ENCODE results near the gene HIVEP1.

The HIVEP1 gene

DNA sequence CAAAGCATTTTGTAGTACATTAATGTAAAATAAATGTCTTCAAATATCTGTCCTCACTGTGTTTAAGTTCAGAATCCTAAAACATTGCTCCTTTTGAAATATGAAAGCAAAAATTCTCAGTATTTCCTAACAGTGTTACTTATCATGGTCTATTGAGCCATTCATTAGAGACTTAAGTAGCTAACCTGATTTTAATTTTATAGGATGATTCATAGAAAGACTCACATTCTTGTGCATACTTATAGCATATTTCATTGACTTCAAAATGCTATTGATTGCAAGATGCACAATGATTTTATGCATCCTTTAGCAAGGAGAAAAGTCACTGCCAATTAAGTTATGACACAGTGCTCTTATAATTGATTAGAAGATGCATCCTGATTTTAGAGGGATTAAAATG is 85.7 kb downstream of the HIVEP1 start:
- DNase-seq (ENCODE audit: extremely low spot score) = no peak
- ChIA-PET CTCF (no interaction called here), POLR2A (no interaction called here)
- no peak for TF ChIP-seq SP1 (IDR thresholded peaks at IDR 0.05)
- TF ChIP-seq SUZ12 (IDR thresholded peaks at IDR 0.05) = no peak
- no peak for TF ChIP-seq TARDBP (IDR thresholded peaks at IDR 0.05)
- no peak for TF ChIP-seq FOXK2 (IDR thresholded peaks at IDR 0.05)
- no peak for TF ChIP-seq HDGF (IDR thresholded peaks at IDR 0.05; ENCODE audit: borderline replicate concordance)
- no peak for TF ChIP-seq ELF4 (IDR thresholded peaks at IDR 0.05)
- TF ChIP-seq PKNOX1 (IDR thresholded peaks at IDR 0.05) = no peak
- TF ChIP-seq NFRKB (IDR thresholded peaks at IDR 0.05) = no peak
- TF ChIP-seq ARNT (IDR thresholded peaks at IDR 0.05) = no peak
- no peak for TF ChIP-seq FOXM1 (IDR thresholded peaks at IDR 0.05; ENCODE audit: borderline replicate concordance)
- TF ChIP-seq FOXA1 (IDR thresholded peaks at IDR 0.05) = no peak
- no peak for TF ChIP-seq ZNF384 (IDR thresholded peaks at IDR 0.05)
- no peak for TF ChIP-seq CTBP1 (IDR thresholded peaks at IDR 0.05; ENCODE audit: borderline replicate concordance)
- no peak for TF ChIP-seq BHLHE40 (IDR thresholded peaks at IDR 0.05; ENCODE audit: borderline replicate concordance)
- no peak for TF ChIP-seq LEF1 (IDR thresholded peaks at IDR 0.05; ENCODE audit: borderline replicate concordance)
- TF ChIP-seq L3MBTL2 (conservative IDR thresholded peaks at IDR 0.05) = no peak

- POLR2A ChIA-PET = no interaction called here
- CTCF ChIA-PET = no interaction called here
Measured at GRCh38 chr6:12099623-12100338, 87.7 kb downstream of the HIVEP1 start.

GRCh38 chr6:12101048-12101447 is 88.9 kb downstream of the HIVEP1 start:
- TF ChIP-seq LEF1 (IDR thresholded peaks at IDR 0.05; ENCODE audit: borderline replicate concordance) (no peak), ARNT (IDR thresholded peaks at IDR 0.05) (no peak), FOXK2 (IDR thresholded peaks at IDR 0.05) (no peak), SP1 (IDR thresholded peaks at IDR 0.05) (no peak), FOXA1 (IDR thresholded peaks at IDR 0.05) (no peak), ZNF384 (IDR thresholded peaks at IDR 0.05) (no peak), NFRKB (IDR thresholded peaks at IDR 0.05) (no peak), FOXM1 (IDR thresholded peaks at IDR 0.05; ENCODE audit: borderline replicate concordance) (no peak), TARDBP (IDR thresholded peaks at IDR 0.05) (no peak), ELF4 (IDR thresholded peaks at IDR 0.05) (no peak), L3MBTL2 (conservative IDR thresholded peaks at IDR 0.05) (no peak), HDGF (IDR thresholded peaks at IDR 0.05; ENCODE audit: borderline replicate concordance) (no peak), CTBP1 (IDR thresholded peaks at IDR 0.05; ENCODE audit: borderline replicate concordance) (no peak), PKNOX1 (IDR thresholded peaks at IDR 0.05) (no peak), BHLHE40 (IDR thresholded peaks at IDR 0.05; ENCODE audit: borderline replicate concordance) (no peak)
- no peak for DNase-seq (ENCODE audit: extremely low spot score)
- ChIA-PET CTCF (no interaction called here), POLR2A (no interaction called here)

More at GRCh38 chr6:12099623-12100338, 87.7 kb downstream of the HIVEP1 start:
- TF ChIP-seq PKNOX1 (IDR thresholded peaks at IDR 0.05) (peak; percentile 73), L3MBTL2 (conservative IDR thresholded peaks at IDR 0.05) (no peak)
- DNase-seq (ENCODE audit: extremely low spot score) = no peak

DNA sequence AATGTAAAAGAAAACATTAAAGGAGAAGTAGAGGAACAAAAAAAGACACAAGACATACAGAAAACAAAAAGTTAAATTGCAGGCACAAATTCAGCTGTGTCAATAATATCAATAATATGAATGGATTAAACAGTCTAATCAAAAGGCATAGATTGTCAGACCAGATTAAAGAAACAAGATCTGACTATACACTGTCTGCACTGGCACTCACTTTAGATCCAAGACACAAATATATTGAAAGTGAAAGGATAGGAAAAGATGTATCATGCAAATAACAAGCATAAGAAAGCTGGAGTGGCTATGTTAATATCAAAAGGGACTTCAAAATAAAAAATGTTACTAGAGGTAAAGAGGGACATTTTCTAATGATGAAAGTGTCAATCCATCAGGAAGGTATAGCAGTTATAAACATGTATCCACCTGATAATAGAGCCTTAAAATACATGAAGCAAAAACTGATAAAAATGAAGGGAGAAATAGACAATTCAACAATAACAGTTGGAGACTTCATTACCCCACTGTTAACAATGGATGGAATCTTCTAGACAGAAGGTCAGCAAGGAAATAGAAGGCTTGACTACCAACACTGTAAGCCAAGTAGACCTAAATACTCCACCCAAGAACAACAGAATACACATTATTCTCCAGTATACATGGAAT is 89.7 kb downstream of the HIVEP1 start:
- ChIA-PET POLR2A (no interaction called here), CTCF (no interaction called here)
- TF ChIP-seq HDGF (IDR thresholded peaks at IDR 0.05; ENCODE audit: borderline replicate concordance) (no peak), CTBP1 (IDR thresholded peaks at IDR 0.05; ENCODE audit: borderline replicate concordance) (no peak), SP1 (IDR thresholded peaks at IDR 0.05) (no peak), ELF4 (IDR thresholded peaks at IDR 0.05) (no peak), LEF1 (IDR thresholded peaks at IDR 0.05; ENCODE audit: borderline replicate concordance) (no peak), L3MBTL2 (conservative IDR thresholded peaks at IDR 0.05) (no peak), FOXM1 (IDR thresholded peaks at IDR 0.05; ENCODE audit: borderline replicate concordance) (no peak), FOXK2 (IDR thresholded peaks at IDR 0.05) (no peak), FOXA1 (IDR thresholded peaks at IDR 0.05) (no peak), ZNF384 (IDR thresholded peaks at IDR 0.05) (no peak), TARDBP (IDR thresholded peaks at IDR 0.05) (no peak), SUZ12 (IDR thresholded peaks at IDR 0.05) (no peak), NFRKB (IDR thresholded peaks at IDR 0.05) (no peak), BHLHE40 (IDR thresholded peaks at IDR 0.05; ENCODE audit: borderline replicate concordance) (no peak), PKNOX1 (IDR thresholded peaks at IDR 0.05) (no peak), ARNT (IDR thresholded peaks at IDR 0.05) (no peak)
- DNase-seq (ENCODE audit: extremely low spot score) = no peak

- POLR2A ChIA-PET = no interaction called here
- no peak for DNase-seq (ENCODE audit: extremely low spot score)
- CTCF ChIA-PET = no interaction called here
Measured at GRCh38 chr6:12102350-12102749, 90.2 kb downstream of the HIVEP1 start.

More at GRCh38 chr6:12102350-12102749, 90.2 kb downstream of the HIVEP1 start:
- TF ChIP-seq NFRKB (IDR thresholded peaks at IDR 0.05) (no peak), ARNT (IDR thresholded peaks at IDR 0.05) (no peak), SUZ12 (IDR thresholded peaks at IDR 0.05) (no peak), SP1 (IDR thresholded peaks at IDR 0.05) (no peak), CTBP1 (IDR thresholded peaks at IDR 0.05; ENCODE audit: borderline replicate concordance) (no peak), ELF4 (IDR thresholded peaks at IDR 0.05) (no peak), ZNF384 (IDR thresholded peaks at IDR 0.05) (no peak), FOXK2 (IDR thresholded peaks at IDR 0.05) (no peak), BHLHE40 (IDR thresholded peaks at IDR 0.05; ENCODE audit: borderline replicate concordance) (no peak), HDGF (IDR thresholded peaks at IDR 0.05; ENCODE audit: borderline replicate concordance) (no peak), FOXM1 (IDR thresholded peaks at IDR 0.05; ENCODE audit: borderline replicate concordance) (no peak), TARDBP (IDR thresholded peaks at IDR 0.05) (no peak), PKNOX1 (IDR thresholded peaks at IDR 0.05) (no peak), L3MBTL2 (conservative IDR thresholded peaks at IDR 0.05) (no peak), LEF1 (IDR thresholded peaks at IDR 0.05; ENCODE audit: borderline replicate concordance) (no peak), FOXA1 (IDR thresholded peaks at IDR 0.05) (no peak)
